ENCODE results near the gene MAGOHB. TPM values are rescaled to one million over a fixed set of nuclear protein-coding genes. Genes with fewer than 3 reads are reported as not detected.

MAGOHB gene
- total and polyA plus RNA-seq, 2 of the 13 experiments (the other 11 are each of a cell fraction or from before 2014, with no cell fraction given): 7.0 to 49.8 TPM

DNA sequence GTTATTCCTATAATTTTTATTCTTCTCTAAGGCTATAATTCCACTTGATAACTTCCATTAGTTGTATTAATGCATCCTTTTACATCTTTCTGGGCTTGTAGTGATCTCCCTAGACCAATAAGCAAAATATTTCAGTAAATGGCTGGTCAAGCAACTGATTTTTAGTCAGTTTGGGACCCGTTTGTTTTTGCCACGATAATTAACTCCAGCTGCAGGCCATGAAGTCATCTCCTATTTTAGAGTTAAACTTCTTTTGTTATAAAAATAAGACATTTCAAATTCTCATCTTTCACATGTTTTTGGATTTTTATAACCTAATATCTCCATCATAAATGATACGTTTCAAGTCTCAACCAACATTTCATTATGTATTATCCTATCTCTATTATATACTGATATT lies 49.4 kb downstream of the MAGOHB start:
- no peak for DNase-seq (ENCODE audit: low spot score)
- WGBS (ENCODE audit: low lambda C conversion rate): 2% methylated on average over 3 of the region's 3 CpGs
- Histone ChIP-seq H2AFZ (ENCODE audit: low read length) (no peak overlapping the region), H3K9me3 (ENCODE audit: low read length) (no peaks in the 10 kb centered on the region), H3K4me2 (ENCODE audit: low read depth, low read length) (no peak overlapping the region), H3K36me3 (replicated peaks in 1 of 2; ENCODE audit: control insufficient read depth in 1 of 2, insufficient read depth in 2 of 2, low read length in 2 of 2) (no peaks in the 10 kb centered on the region), H3K27ac (ENCODE audit: extremely low read length, insufficient read depth, low read length) (no peak overlapping the region), H3K79me2 (ENCODE audit: insufficient read depth, low read length) (no peaks in the 10 kb centered on the region), H3K9ac (ENCODE audit: insufficient read depth, low read depth, low read length) (no peak overlapping the region), H3K27me3 (ENCODE audit: control insufficient read depth in 1 of 2, insufficient read depth in 2 of 2, low read length in 2 of 2) (no peaks in the 10 kb centered on the region), H3K4me1 (ENCODE audit: insufficient read depth, low read length) (no peaks in the 10 kb centered on the region), H3K4me3 (replicated peaks in 1 of 3; ENCODE audit: insufficient read depth in 1 of 3, low read depth in 2 of 3, low read length in 3 of 3) (no peak overlapping the region), H4K20me1 (ENCODE audit: insufficient read depth, low read length) (no peaks in the 10 kb centered on the region)
- no peak for FAIRE-seq
- POLR2A ChIA-PET: no interaction called here
- no peak for TF ChIP-seq HNF4A (CRISPR knock-in tag; IDR thresholded peaks at IDR 0.05)
- TF ChIP-seq, protein P1, sequence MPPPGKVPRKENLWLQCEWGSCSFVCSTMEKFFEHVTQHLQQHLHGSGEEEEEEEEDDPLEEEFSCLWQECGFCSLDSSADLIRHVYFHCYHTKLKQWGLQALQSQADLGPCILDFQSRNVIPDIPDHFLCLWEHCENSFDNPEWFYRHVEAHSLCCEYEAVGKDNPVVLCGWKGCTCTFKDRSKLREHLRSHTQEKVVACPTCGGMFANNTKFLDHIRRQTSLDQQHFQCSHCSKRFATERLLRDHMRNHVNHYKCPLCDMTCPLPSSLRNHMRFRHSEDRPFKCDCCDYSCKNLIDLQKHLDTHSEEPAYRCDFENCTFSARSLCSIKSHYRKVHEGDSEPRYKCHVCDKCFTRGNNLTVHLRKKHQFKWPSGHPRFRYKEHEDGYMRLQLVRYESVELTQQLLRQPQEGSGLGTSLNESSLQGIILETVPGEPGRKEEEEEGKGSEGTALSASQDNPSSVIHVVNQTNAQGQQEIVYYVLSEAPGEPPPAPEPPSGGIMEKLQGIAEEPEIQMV (CRISPR knock-in tag; IDR thresholded peaks at IDR 0.05; ENCODE audit: low read depth): no peak
- TF ChIP-seq, protein P2, sequence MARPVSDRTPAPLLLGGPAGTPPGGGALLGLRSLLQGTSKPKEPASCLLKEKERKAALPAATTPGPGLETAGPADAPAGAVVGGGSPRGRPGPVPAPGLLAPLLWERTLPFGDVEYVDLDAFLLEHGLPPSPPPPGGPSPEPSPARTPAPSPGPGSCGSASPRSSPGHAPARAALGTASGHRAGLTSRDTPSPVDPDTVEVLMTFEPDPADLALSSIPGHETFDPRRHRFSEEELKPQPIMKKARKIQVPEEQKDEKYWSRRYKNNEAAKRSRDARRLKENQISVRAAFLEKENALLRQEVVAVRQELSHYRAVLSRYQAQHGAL (CRISPR knock-in tag; IDR thresholded peaks at IDR 0.05; ENCODE audit: not compliant biosample characterization): no peak
- TF ChIP-seq, protein P3, sequence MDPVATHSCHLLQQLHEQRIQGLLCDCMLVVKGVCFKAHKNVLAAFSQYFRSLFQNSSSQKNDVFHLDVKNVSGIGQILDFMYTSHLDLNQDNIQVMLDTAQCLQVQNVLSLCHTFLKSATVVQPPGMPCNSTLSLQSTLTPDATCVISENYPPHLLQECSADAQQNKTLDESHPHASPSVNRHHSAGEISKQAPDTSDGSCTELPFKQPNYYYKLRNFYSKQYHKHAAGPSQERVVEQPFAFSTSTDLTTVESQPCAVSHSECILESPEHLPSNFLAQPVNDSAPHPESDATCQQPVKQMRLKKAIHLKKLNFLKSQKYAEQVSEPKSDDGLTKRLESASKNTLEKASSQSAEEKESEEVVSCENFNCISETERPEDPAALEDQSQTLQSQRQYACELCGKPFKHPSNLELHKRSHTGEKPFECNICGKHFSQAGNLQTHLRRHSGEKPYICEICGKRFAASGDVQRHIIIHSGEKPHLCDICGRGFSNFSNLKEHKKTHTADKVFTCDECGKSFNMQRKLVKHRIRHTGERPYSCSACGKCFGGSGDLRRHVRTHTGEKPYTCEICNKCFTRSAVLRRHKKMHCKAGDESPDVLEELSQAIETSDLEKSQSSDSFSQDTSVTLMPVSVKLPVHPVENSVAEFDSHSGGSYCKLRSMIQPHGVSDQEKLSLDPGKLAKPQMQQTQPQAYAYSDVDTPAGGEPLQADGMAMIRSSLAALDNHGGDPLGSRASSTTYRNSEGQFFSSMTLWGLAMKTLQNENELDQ (CRISPR knock-in tag; IDR thresholded peaks at IDR 0.05; ENCODE audit: borderline replicate concordance): no peak
- ATAC-seq: no peak
- CTCF ChIA-PET (ENCODE audit: low intra/inter-chr PET ratio, low total read pairs): interaction anchor here (3.1 to 3.9 kb wide), 2 partner anchors 232 to 328 kb away, joined by 25 to 39 read pairs; no protein-coding TSS in a partner anchor
- BruUV-seq (replicated peaks): no TSS peak
- in situ Hi-C loops (cut with HindIII; ENCODE audit: extremely low pct_ligation_motif_present, low pct_unique_long_range_greater_than_20kb): loop anchor here (5.0 to 10.0 kb wide), 2 partner anchors 239 to 327 kb away; no protein-coding TSS in a partner anchor
- intact Hi-C loops (cut with micrococcal nuclease; ENCODE audit: unreplicated experiment): no loop called here

All from HepG2 (cell line).